H1 (cell line): Measurements from ENCODE around the gene RSPH6A.
A peak's percentile ranks its signal among the peaks of the same experiment; 100 is the strongest.

Experiments
- CEBPB ChIP-seq: IDR thresholded peaks from 2 replicates; pipeline ENCODE4 v1.6.1; 2012; ENCODE audit warnings: low read depth, low read length
- POLR2A ChIP-seq, 2 experiments: IDR thresholded peaks; 1 replicate in 1 of 2; 2 replicates in 1 of 2; pipeline ENCODE4 v1.6.1; 2011; ENCODE audit warnings: low read depth in 2 of 2, low read length in 2 of 2, mild to moderate bottlenecking in 2 of 2; ENCODE audit errors: control extremely low read depth in 1 of 2
- POLR2AphosphoS5 ChIP-seq: IDR thresholded peaks from 2 replicates; pipeline ENCODE4 v1.6.1; 2011; ENCODE audit warnings: low read depth, low read length
- RAD21 ChIP-seq, 2 experiments: IDR thresholded peaks in 1 of 2; conservative IDR thresholded peaks in 1 of 2; 2 replicates each; pipeline ENCODE4 v1.6.1; 2011; ENCODE audit warnings: low read depth in 2 of 2, low read length in 2 of 2, improper control_type of control experiment in 1 of 2, inconsistent platforms in 1 of 2, mild to moderate bottlenecking in 1 of 2, moderate library complexity in 1 of 2
- SP1 ChIP-seq: IDR thresholded peaks from 2 replicates; pipeline ENCODE4 v1.6.1; 2011; ENCODE audit warnings: low read depth, low read length
- TAF1 ChIP-seq: IDR thresholded peaks from 2 replicates; pipeline ENCODE4 v1.6.1; 2011; ENCODE audit warnings: mild to moderate bottlenecking, low read depth, low read length
- TEAD4 ChIP-seq: IDR thresholded peaks from 2 replicates; pipeline ENCODE4 v1.6.1; 2012; ENCODE audit warnings: low read depth, low read length, inconsistent platforms, mixed read lengths
- TF ChIP-seq, protein P1 (sequence below): IDR thresholded peaks from 2 replicates; pipeline ENCODE4 v1.6.1; 2011; ENCODE audit warnings: low read length, improper control_type of control experiment
- TF ChIP-seq, protein P2 (sequence below), 3 experiments: IDR thresholded peaks; 1 replicate in 2 of 3; 2 replicates in 1 of 3; pipeline versions ENCODE4 v1.5.1 to v1.6.1; 2011; ENCODE audit warnings: low read length in 3 of 3, mild to moderate bottlenecking in 3 of 3, inconsistent platforms in 2 of 3, low read depth in 1 of 3, moderate library complexity in 1 of 3; ENCODE audit not compliant: insufficient read depth in 1 of 3; ENCODE audit errors: control extremely low read depth in 1 of 3

DNA sequence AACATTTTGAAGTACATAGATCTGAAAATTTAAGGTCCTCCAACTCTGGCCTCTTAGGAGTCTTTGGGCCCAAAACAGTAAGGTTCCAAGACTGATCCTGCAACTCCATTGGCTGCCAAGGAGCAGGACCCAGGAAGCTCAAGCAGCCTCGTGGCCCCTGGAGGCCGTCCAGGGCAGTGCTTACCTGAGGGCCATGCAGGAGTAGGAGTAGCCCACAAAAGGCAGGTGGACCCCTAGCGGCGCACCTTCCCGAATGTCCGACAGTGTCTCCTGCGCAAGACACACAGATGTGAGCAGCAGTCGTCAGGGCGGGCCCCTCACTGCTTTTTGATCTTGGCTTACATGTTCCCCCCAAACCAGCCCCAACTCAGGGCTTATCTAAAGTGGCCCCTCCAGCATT lies 40.3 kb downstream of the RSPH6A start:
- no peak for TF ChIP-seq POLR2A (IDR thresholded peaks at IDR 0.05; ENCODE audit: control extremely low read depth in 1 of 2, low read depth in 2 of 2, low read length in 2 of 2)
- TF ChIP-seq TEAD4: no peak
- TF ChIP-seq TAF1: no peak
- no peak for TF ChIP-seq SP1
- TF ChIP-seq POLR2AphosphoS5: peak; percentile 40; the same call in 1 of the 2 replicates
- peak in 1 of 2 experiments; percentile 36; a peak in 2 of 4 replicates for TF ChIP-seq RAD21 (IDR thresholded peaks at IDR 0.05 in 1 of 2, conservative IDR thresholded peaks at IDR 0.05 in 1 of 2; ENCODE audit: low read depth in 2 of 2, low read length in 2 of 2)
- TF ChIP-seq, protein P1, sequence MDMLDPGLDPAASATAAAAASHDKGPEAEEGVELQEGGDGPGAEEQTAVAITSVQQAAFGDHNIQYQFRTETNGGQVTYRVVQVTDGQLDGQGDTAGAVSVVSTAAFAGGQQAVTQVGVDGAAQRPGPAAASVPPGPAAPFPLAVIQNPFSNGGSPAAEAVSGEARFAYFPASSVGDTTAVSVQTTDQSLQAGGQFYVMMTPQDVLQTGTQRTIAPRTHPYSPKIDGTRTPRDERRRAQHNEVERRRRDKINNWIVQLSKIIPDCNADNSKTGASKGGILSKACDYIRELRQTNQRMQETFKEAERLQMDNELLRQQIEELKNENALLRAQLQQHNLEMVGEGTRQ: no peak
- TF ChIP-seq, protein P2, sequence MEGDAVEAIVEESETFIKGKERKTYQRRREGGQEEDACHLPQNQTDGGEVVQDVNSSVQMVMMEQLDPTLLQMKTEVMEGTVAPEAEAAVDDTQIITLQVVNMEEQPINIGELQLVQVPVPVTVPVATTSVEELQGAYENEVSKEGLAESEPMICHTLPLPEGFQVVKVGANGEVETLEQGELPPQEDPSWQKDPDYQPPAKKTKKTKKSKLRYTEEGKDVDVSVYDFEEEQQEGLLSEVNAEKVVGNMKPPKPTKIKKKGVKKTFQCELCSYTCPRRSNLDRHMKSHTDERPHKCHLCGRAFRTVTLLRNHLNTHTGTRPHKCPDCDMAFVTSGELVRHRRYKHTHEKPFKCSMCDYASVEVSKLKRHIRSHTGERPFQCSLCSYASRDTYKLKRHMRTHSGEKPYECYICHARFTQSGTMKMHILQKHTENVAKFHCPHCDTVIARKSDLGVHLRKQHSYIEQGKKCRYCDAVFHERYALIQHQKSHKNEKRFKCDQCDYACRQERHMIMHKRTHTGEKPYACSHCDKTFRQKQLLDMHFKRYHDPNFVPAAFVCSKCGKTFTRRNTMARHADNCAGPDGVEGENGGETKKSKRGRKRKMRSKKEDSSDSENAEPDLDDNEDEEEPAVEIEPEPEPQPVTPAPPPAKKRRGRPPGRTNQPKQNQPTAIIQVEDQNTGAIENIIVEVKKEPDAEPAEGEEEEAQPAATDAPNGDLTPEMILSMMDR (IDR thresholded peaks at IDR 0.05; ENCODE audit: control extremely low read depth in 1 of 3, insufficient read depth in 1 of 3, low read depth in 1 of 3, low read length in 3 of 3): peak; percentile 77 to 93 (median 83)
- TF ChIP-seq CEBPB: no peak
